ENCODE results near the gene CACNA2D3. TPM values are rescaled to one million over a fixed set of nuclear protein-coding genes. Genes with fewer than 3 reads are reported as not detected.

CACNA2D3 gene
- total and polyA plus RNA-seq, 5 donors, result 29.2 to 64.5 (median 42.4) TPM

GRCh38 chr3:54481606-54482365, 359.4 kb downstream of the CACNA2D3 start:
- ATAC-seq (no peak), DNase-seq (no peak)
- no peak overlapping the region for H3K27ac ChIP-seq (ENCODE audit: low read length)
- H3K4me1 ChIP-seq (ENCODE audit: control insufficient read depth, insufficient read depth, low read length), result no peaks in the 10 kb centered on the region
- intact Hi-C loops (cut with DNase I), result no loop called here
- H3K4me3 ChIP-seq (ENCODE audit: low read length), result no peak overlapping the region
- no peaks in the 10 kb centered on the region for H3K9me3 ChIP-seq (ENCODE audit: control insufficient read depth, low read length)
- 63% methylated on average over 8 of the region's 8 CpGs for WGBS
- H3K27me3 ChIP-seq (ENCODE audit: control insufficient read depth, insufficient read depth), result no peaks in the 10 kb centered on the region

GRCh38 chr3:54484334-54484733, 362.0 kb downstream of the CACNA2D3 start:
- DNase-seq (no peak), ATAC-seq (no peak)
- Histone ChIP-seq H3K27me3 (ENCODE audit: control insufficient read depth, insufficient read depth) (no peaks in the 10 kb centered on the region), H3K9me3 (ENCODE audit: control insufficient read depth, low read length) (no peaks in the 10 kb centered on the region), H3K27ac (ENCODE audit: low read length) (no peak overlapping the region), H3K4me3 (ENCODE audit: low read length) (no peak overlapping the region), H3K4me1 (ENCODE audit: control insufficient read depth, insufficient read depth, low read length) (no peaks in the 10 kb centered on the region)
- intact Hi-C loops (cut with DNase I), result no loop called here
- WGBS, result 86% methylated on average over 6 of the region's 6 CpGs

- 78% methylated on average over 1 of the region's 1 CpG for WGBS
- no peak for ATAC-seq
- H3K4me1 ChIP-seq (ENCODE audit: control insufficient read depth, insufficient read depth, low read length), result no peaks in the 10 kb centered on the region
- H3K27ac ChIP-seq (ENCODE audit: low read length), result no peak overlapping the region
- H3K4me3 ChIP-seq (ENCODE audit: low read length), result no peak overlapping the region
- no peaks in the 10 kb centered on the region for H3K27me3 ChIP-seq (ENCODE audit: control insufficient read depth, insufficient read depth)
- no peaks in the 10 kb centered on the region for H3K9me3 ChIP-seq (ENCODE audit: control insufficient read depth, low read length)
- intact Hi-C loops (cut with DNase I), result no loop called here
- DNase-seq, result no peak
Measured at GRCh38 chr3:54486317-54486716, 364.0 kb downstream of the CACNA2D3 start.

DNA sequence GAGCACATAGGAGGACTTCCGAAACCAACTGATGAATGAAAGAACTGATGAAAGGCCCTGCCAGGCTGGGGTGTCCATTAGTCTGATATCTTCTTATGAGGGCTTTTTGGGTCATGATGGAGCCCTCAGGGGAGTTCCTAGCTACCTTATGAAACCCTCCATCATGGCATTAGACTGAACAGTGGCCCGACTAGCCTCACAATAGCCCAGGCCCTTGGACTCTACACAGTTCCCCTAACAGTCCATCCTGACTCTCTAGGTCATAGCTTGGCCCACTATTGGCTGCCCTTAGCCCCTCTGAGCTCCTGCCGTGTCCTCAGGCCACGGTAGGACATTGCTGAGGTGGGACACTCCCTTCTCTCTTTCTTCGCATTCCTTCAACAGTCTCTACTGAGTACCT, 365.9 kb downstream of the CACNA2D3 start:
- intact Hi-C loops (cut with DNase I), result no loop called here
- H3K4me1 ChIP-seq (ENCODE audit: control insufficient read depth, insufficient read depth, low read length), result no peaks in the 10 kb centered on the region
- H3K4me3 ChIP-seq (ENCODE audit: low read length), result no peak overlapping the region
- H3K27ac ChIP-seq (ENCODE audit: low read length), result no peak overlapping the region
- no peaks in the 10 kb centered on the region for H3K27me3 ChIP-seq (ENCODE audit: control insufficient read depth, insufficient read depth)
- WGBS, result 86% methylated on average over 5 of the region's 5 CpGs
- DNase-seq, result no peak
- ATAC-seq, result no peak
- no peaks in the 10 kb centered on the region for H3K9me3 ChIP-seq (ENCODE audit: control insufficient read depth, low read length)

DNA sequence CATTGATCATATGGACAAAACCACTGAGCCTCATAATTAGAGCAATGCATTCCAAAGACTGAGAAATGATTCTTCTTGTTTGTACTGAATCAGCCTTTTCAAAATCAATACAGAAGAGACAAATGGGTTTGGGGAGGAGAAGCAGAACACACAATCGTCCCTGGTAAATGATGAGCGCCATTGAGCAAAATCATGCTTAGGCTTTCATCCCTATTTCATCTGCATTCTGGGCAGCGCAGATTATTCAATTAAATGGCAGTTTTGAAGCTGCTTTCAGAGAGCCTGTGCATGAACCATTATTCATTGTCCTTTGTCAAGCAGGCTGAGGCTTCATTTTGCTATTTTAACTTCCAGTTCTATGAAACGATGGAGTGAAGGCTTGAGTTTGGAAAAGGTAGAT, 371.9 kb downstream of the CACNA2D3 start:
- intact Hi-C loops (cut with DNase I), result no loop called here
- DNase-seq, result no peak
- no peak for ATAC-seq

DNA sequence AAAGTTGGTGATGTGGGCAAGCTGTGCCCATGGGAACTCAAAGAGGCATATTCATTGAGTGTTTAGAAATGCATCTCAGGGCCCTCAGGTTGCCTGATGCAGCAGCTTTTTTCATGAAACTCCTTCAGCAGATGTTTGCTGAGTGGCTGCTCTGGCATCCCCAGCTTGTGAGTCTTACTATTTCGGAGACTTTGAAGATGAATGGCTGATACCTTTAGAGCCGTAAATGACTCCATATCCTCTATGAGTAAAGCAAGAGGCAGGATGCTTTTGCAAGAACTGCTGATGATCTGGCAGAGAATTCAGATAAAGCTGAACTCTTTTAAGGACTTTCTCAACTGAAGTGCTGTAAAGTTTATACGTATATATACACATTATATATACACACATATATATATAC, 384.3 kb downstream of the CACNA2D3 start:
- no peaks in the 10 kb centered on the region for H3K4me1 ChIP-seq (ENCODE audit: control insufficient read depth, insufficient read depth, low read length)

More for the DNA sequence above, 371.9 kb downstream of the CACNA2D3 start:
- H3K27ac ChIP-seq (ENCODE audit: low read length), result no peak overlapping the region
- no peaks in the 10 kb centered on the region for H3K27me3 ChIP-seq (ENCODE audit: control insufficient read depth, insufficient read depth)
- H3K4me1 ChIP-seq (ENCODE audit: control insufficient read depth, insufficient read depth, low read length), result no peaks in the 10 kb centered on the region
- H3K4me3 ChIP-seq (ENCODE audit: low read length), result no peak overlapping the region
- WGBS, result 89% methylated on average over 4 of the region's 4 CpGs
- no peaks in the 10 kb centered on the region for H3K9me3 ChIP-seq (ENCODE audit: control insufficient read depth, low read length)

DNA sequence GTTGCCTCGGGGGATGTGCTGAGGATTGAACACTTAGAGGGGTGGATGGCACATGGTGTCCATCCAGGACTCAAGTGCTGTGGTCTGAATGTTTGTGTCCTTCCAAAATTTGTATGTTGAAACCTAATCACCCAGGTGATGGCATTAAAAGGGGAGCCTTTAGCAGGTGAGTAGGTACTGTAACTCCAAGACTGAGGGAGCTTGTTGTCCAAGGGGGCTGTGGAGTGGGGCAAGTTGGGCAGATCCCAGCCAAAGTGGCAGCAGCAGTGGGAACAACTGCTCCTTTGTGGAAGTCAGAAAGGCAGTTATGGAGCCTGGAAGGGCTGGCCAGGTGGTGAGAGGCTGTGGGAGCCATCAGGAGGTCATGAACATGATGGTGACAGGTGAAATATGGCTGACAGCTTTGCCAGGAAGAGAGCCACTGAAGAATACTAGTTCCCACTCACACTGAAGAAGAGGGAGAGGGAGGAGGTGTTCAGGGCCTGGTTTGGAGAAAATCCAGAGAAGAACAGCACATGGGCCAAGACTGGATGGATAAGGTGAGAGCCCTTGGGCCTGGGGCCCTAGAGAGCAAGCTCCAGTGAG, 385.6 kb downstream of the CACNA2D3 start:
- H3K4me1 ChIP-seq (ENCODE audit: control insufficient read depth, insufficient read depth, low read length), result no peaks in the 10 kb centered on the region
- ATAC-seq, result no peak
- no peaks in the 10 kb centered on the region for H3K9me3 ChIP-seq (ENCODE audit: control insufficient read depth, low read length)
- H3K27me3 ChIP-seq (ENCODE audit: control insufficient read depth, insufficient read depth), result no peaks in the 10 kb centered on the region
- DNase-seq, result no peak
- H3K27ac ChIP-seq (ENCODE audit: low read length), result no peak overlapping the region
- WGBS, result 83% methylated on average over 1 of the region's 1 CpG
- intact Hi-C loops (cut with DNase I), result no loop called here
- H3K4me3 ChIP-seq (ENCODE audit: low read length), result no peak overlapping the region

More for the DNA sequence above, 384.3 kb downstream of the CACNA2D3 start:
- intact Hi-C loops (cut with DNase I), result no loop called here
- no peak overlapping the region for H3K4me3 ChIP-seq (ENCODE audit: low read length)
- no peak overlapping the region for H3K27ac ChIP-seq (ENCODE audit: low read length)
- H3K27me3 ChIP-seq (ENCODE audit: control insufficient read depth, insufficient read depth), result no peaks in the 10 kb centered on the region
- H3K9me3 ChIP-seq (ENCODE audit: control insufficient read depth, low read length), result no peaks in the 10 kb centered on the region
- ATAC-seq, result no peak
- DNase-seq, result no peak
- 88% methylated on average over 3 of the region's 3 CpGs for WGBS

DNA sequence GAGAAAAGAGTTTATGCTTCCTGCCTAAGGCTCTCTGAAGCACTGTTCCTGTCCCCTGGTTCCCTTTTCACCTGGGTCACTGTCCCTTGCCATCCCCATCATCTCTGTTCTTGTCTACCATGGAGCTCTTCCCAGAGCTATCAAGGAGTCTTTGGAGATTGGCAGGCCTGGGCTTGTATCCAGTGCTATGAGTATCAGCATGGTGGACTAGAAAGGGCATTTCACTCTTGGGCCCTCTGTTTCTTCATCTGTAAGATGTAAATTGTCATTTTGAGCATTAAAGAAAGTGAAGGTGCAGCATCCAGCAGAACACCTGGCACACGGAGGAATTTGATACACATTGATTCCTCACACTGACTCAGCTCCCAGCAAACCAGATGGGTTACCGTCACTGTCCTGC, 388.2 kb downstream of the CACNA2D3 start:
- no peak for ATAC-seq
- intact Hi-C loops (cut with DNase I), result no loop called here
- DNase-seq, result no peak
- H3K9me3 ChIP-seq (ENCODE audit: control insufficient read depth, low read length), result no peaks in the 10 kb centered on the region
- H3K4me3 ChIP-seq (ENCODE audit: low read length), result no peak overlapping the region
- H3K4me1 ChIP-seq (ENCODE audit: control insufficient read depth, insufficient read depth, low read length), result no peaks in the 10 kb centered on the region
- no peak overlapping the region for H3K27ac ChIP-seq (ENCODE audit: low read length)
- H3K27me3 ChIP-seq (ENCODE audit: control insufficient read depth, insufficient read depth), result no peaks in the 10 kb centered on the region
- 92% methylated on average over 2 of the region's 2 CpGs for WGBS

- WGBS, result 77% methylated on average over 4 of the region's 4 CpGs
- ATAC-seq, result no peak
- Histone ChIP-seq H3K27ac (ENCODE audit: low read length) (no peak overlapping the region), H3K4me3 (ENCODE audit: low read length) (no peak overlapping the region), H3K9me3 (ENCODE audit: control insufficient read depth, low read length) (no peaks in the 10 kb centered on the region), H3K27me3 (ENCODE audit: control insufficient read depth, insufficient read depth) (no peaks in the 10 kb centered on the region), H3K4me1 (ENCODE audit: control insufficient read depth, insufficient read depth, low read length) (no peaks in the 10 kb centered on the region)
- DNase-seq, result no peak
- intact Hi-C loops (cut with DNase I), result no loop called here
Measured at GRCh38 chr3:54511766-54512365, 389.5 kb downstream of the CACNA2D3 start.

DNA sequence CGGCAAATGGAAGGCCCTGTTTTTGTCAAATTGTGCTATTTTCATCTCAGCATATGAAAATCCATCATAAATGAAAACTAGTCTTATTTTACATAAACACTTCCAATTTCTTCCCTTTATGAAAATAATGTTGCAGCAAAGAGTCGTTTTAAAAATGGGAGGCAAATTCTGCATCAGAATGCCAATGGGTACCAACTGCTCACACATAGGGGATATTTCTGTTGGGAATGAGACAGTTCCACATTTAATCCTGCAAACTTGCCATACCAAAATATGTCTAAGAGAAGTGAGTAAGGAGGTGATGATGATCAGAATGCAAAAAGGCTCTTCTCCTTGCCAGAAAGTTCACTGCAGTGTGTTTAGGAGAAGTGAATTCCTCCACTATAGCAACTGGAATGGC, 391.7 kb downstream of the CACNA2D3 start:
- WGBS, result 88% methylated on average over 2 of the region's 2 CpGs
- no peak for ATAC-seq

GRCh38 chr3:54514416-54514815, 392.1 kb downstream of the CACNA2D3 start:
- Histone ChIP-seq H3K4me1 (ENCODE audit: control insufficient read depth, insufficient read depth, low read length) (no peaks in the 10 kb centered on the region), H3K27ac (ENCODE audit: low read length) (no peak overlapping the region), H3K9me3 (ENCODE audit: control insufficient read depth, low read length) (no peaks in the 10 kb centered on the region), H3K27me3 (ENCODE audit: control insufficient read depth, insufficient read depth) (no peaks in the 10 kb centered on the region), H3K4me3 (ENCODE audit: low read length) (no peak overlapping the region)
- intact Hi-C loops (cut with DNase I), result no loop called here
- ATAC-seq (no peak), DNase-seq (no peak)
- WGBS, result 75% methylated on average over 6 of the region's 6 CpGs

More for the DNA sequence above, 391.7 kb downstream of the CACNA2D3 start:
- H3K9me3 ChIP-seq (ENCODE audit: control insufficient read depth, low read length), result no peaks in the 10 kb centered on the region
- H3K4me3 ChIP-seq (ENCODE audit: low read length), result no peak overlapping the region
- no peak overlapping the region for H3K27ac ChIP-seq (ENCODE audit: low read length)
- no peak for DNase-seq
- H3K4me1 ChIP-seq (ENCODE audit: control insufficient read depth, insufficient read depth, low read length), result no peaks in the 10 kb centered on the region
- intact Hi-C loops (cut with DNase I), result no loop called here
- H3K27me3 ChIP-seq (ENCODE audit: control insufficient read depth, insufficient read depth), result no peaks in the 10 kb centered on the region
